Esophagus (tissue), 2 donors: ENCODE results near the gene TLR2. TPM values are rescaled to one million over a fixed set of nuclear protein-coding genes. Genes with fewer than 3 reads are reported as not detected.

Experiments
- H3K27ac ChIP-seq, 2 donors: one replicate each; pipeline ENCODE4 v1.5.1; 2013; ENCODE audit warnings: low read depth in 2 of 2, mild to moderate bottlenecking in 2 of 2, inconsistent platforms in 1 of 2, low read length in 1 of 2, moderate library complexity in 1 of 2
- H3K27me3 ChIP-seq, 2 donors: one replicate each; pipeline ENCODE4 v1.6.1; 2013; ENCODE audit warnings: low read length in 2 of 2, control low read depth in 1 of 2, mild to moderate bottlenecking in 1 of 2; ENCODE audit not compliant: insufficient read depth in 2 of 2, control insufficient read depth in 1 of 2
- H3K36me3 ChIP-seq, 2 donors: one replicate each; pipeline ENCODE4 v1.6.1; 2013; ENCODE audit warnings: low read length in 1 of 2; ENCODE audit not compliant: control insufficient read depth in 2 of 2, insufficient read depth in 2 of 2
- H3K4me1 ChIP-seq, 2 donors: one replicate each; pipeline ENCODE4 v1.6.1; 2013; ENCODE audit warnings: low read length in 1 of 2; ENCODE audit not compliant: control insufficient read depth in 2 of 2, insufficient read depth in 2 of 2
- H3K4me3 ChIP-seq, 2 donors: one replicate each; pipeline ENCODE4 v1.5.1; 2013; ENCODE audit warnings: low read length in 2 of 2, mild to moderate bottlenecking in 2 of 2, low read depth in 1 of 2, moderate library complexity in 1 of 2
- H3K9me3 ChIP-seq, 2 donors: one replicate each; pipeline ENCODE4 v1.6.1; 2013; ENCODE audit warnings: mild to moderate bottlenecking in 2 of 2, low read depth in 1 of 2, low read length in 1 of 2, moderate library complexity in 1 of 2; ENCODE audit not compliant: control insufficient read depth in 2 of 2, insufficient read depth in 1 of 2
- WGBS, 2 donors: extraction: QIAGEN DNeasy Blood & Tissue Kit; methylation state at CpG; one replicate each; pipeline ENCODE4 v1.1.7; 2013; 5-methylcytosine and 5-hydroxymethylcytosine counted together
- polyA plus RNA-seq, 2 donors: library from polyadenylated mRNA; stranded (reverse); fragments of 200-250 nt; gene quantifications; one replicate each; pipeline ENCODE4 v1.2.3, GENCODE V29; 2013
- donor health status: healthy with polysubstance abuse.
- donor health status: Bipolar disorder and iron deficiency.

TLR2 gene
- polyA plus RNA-seq, 2 donors: 1.6 to 1.9 TPM

DNA sequence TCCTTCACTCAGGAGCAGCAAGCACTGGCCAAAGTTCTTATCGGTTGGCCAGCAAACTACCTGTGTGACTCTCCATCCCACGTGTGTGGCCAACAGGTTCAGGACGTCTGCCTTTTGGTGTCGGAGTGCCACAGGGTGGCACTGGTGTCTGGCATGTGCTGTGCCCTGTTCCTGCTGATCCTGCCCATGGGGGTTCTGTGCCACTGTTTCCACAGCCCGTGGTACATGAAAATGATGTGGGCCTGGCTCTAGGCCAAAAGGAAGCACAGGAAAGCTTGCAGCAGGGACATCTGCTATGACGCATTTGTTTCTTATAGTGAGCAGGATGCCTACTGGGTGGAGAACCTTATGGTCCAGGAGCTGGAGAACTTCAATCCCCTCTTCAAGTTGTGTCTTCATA is 4.6 kb upstream of the TLR2 start:
- Histone ChIP-seq H3K27me3 (no peaks in the 10 kb centered on the region), H3K9me3 (peaks cover 0 to under 1% of the 10 kb centered on the region in 2 donors), H3K27ac (no peak overlapping the region), H3K4me3 (no peak overlapping the region), H3K4me1 (no peaks in the 10 kb centered on the region), H3K36me3 (no peaks in the 10 kb centered on the region)
- WGBS, 2 donors: 76 to 79% methylated on average over 6 of the region's 6 CpGs

DNA sequence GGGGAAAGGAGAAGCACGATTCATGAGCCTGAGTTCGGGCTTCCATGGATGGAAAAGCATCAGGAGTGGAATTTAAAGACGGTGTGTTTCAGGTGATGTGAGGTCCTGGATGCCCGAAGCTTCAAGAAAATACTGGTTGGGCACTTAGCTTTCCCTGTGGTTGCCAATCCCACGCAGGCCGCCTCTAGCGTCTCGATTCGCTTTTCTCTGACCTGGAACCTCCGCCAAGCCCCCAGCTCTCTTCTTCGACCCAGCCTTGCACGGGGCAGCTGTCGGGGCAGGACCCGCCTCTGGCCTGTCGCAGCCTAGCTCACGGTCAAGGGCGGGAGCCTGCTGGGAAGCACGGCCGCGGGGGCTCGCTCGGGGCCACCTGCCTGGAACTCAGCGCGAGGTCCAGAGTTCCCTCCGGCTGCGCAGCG is 308 bp upstream of the TLR2 start:
- Histone ChIP-seq H3K36me3 (peaks cover 0 to 8% of the 10 kb centered on the region in 2 donors), H3K9me3 (peaks cover 5 to 7% of the 10 kb centered on the region in 2 donors), H3K27me3 (no peaks in the 10 kb centered on the region), H3K4me3 (peak overlapping the region; percentile 50 to 62), H3K27ac (no peak overlapping the region), H3K4me1 (peaks cover 0 to 3% of the 10 kb centered on the region in 2 donors)
- WGBS, 2 donors: 7 to 10% methylated on average over 26 to 27 of the region's 27 CpGs

DNA sequence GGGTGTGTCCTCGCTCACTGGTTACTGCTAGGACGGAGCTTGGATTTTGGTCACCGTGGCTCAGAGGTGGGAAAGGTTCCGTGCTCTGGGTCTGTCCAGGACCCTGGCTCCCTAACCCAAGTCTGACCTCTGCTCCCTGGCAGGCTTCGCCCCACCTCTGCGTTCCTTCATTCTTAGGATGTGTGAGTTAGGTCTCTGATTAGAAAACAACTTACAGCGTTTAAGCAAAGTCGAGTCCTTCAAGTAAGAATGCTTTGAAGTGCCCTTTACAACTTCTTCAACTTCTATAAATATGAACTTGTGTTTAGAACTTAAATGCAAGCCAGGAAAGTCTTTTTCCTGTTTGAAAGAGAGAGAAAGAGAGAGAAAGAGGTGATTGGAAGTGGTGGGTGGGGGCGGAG is 891 bp downstream of the TLR2 start:
- peaks cover 0 to 8% of the 10 kb centered on the region in 2 donors for H3K36me3 ChIP-seq
- 15 to 22% methylated on average over 9 of the region's 9 CpGs for WGBS, 2 donors
- H3K9me3 ChIP-seq: peaks cover 5 to 9% of the 10 kb centered on the region in 2 donors
- H3K4me3 ChIP-seq: peak overlapping the region; percentile 50 to 62
- no peak overlapping the region for H3K27ac ChIP-seq
- peaks cover 0 to 3% of the 10 kb centered on the region in 2 donors for H3K4me1 ChIP-seq
- H3K27me3 ChIP-seq: no peaks in the 10 kb centered on the region

DNA sequence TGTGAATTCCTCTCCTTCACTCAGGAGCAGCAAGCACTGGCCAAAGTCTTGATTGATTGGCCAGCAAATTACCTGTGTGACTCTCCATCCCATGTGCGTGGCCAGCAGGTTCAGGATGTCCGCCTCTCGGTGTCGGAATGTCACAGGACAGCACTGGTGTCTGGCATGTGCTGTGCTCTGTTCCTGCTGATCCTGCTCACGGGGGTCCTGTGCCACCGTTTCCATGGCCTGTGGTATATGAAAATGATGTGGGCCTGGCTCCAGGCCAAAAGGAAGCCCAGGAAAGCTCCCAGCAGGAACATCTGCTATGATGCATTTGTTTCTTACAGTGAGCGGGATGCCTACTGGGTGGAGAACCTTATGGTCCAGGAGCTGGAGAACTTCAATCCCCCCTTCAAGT is 20.4 kb downstream of the TLR2 start:
- Histone ChIP-seq H3K4me1 (no peaks in the 10 kb centered on the region), H3K36me3 (no peaks in the 10 kb centered on the region), H3K27me3 (no peaks in the 10 kb centered on the region), H3K27ac (no peak overlapping the region), H3K9me3 (no peaks in the 10 kb centered on the region), H3K4me3 (no peak overlapping the region)
- WGBS, 2 donors: 89 to 92% methylated on average over 7 of the region's 7 CpGs

DNA sequence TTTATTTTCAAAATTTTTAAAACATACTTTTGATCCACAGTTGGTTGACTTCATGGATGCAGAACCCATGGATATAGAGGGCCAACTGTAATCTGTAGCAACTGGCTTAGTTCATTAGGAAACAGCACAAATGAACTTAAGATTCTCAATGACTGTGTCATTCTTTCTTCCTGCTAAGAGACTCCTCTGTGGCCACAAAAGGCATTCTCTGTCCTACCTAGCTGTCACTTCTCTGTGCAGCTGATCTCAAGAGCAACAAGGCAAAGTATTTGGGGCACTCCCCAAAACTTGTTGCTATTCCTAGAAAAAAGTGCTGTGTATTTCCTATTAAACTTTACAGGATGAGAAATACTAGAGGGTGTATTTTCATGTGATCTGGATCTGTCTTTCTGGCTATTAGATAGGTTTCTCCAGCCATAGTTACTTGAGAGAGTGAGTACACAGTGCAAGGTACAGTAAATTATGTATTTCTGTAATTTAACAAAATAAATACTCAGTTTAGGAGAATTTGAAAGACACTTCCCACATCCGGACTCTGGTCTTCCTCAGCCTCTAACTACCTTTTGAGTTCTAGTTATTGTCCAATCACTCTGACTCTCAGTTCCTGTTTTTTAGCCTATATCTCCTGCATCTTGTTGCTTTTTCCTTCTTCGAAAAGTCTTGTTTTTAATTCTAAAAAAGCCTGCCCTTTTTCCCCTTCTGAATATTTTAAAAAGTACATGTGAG is 21.8 kb downstream of the TLR2 start:
- Histone ChIP-seq H3K9me3 (no peaks in the 10 kb centered on the region), H3K27me3 (no peaks in the 10 kb centered on the region), H3K4me1 (no peaks in the 10 kb centered on the region), H3K36me3 (no peaks in the 10 kb centered on the region), H3K27ac (no peak overlapping the region), H3K4me3 (no peak overlapping the region)
- 81 to 83% methylated on average over 2 of the region's 2 CpGs for WGBS, 2 donors

DNA sequence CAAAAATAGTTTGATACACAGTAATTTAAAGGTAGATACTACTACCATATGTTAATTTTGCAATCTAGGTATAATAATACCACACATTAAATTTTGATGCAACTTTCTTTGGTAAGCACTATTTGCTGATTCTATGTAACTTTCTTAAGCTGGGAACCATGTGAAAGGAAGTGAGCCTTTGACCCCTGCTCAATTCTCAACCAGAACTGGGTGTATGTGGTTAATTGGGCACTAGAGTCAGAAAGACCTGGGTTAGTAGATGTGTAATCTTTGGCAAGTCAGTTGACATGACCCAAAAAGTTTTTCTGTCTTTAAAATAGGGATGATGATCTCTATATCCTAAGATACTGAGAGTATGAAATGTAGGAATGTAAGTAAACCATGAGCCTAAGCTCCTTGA is 22.4 kb downstream of the TLR2 start:
- Histone ChIP-seq H3K36me3 (no peaks in the 10 kb centered on the region), H3K4me1 (no peaks in the 10 kb centered on the region)

DNA sequence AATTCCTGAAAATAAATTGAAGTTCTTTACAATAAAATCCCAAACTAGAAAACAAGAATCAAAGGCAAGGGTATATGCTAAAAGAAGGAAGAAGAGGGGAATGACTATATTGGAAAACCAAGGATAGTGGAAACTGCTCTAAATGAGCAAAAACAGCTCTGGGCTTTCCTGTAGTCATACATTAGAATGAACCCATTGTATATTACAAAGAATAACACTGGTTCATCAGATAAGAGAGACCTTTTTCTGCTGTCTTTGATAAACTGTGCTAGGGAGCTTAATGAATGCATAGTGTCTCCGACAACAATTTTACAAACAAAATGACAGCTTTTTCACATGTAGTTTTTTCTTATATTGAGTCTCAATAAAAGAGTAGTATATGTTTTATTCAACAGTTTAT is 26.6 kb downstream of the TLR2 start:
- no peaks in the 10 kb centered on the region for H3K4me1 ChIP-seq
- no peak overlapping the region for H3K27ac ChIP-seq
- WGBS, 2 donors: 91 to 98% methylated on average over 1 of the region's 1 CpG
- H3K36me3 ChIP-seq: no peaks in the 10 kb centered on the region
- no peak overlapping the region for H3K4me3 ChIP-seq
- no peaks in the 10 kb centered on the region for H3K27me3 ChIP-seq
- peaks cover 0 to 2% of the 10 kb centered on the region in 2 donors for H3K9me3 ChIP-seq

More for the DNA sequence above, 22.4 kb downstream of the TLR2 start:
- Histone ChIP-seq H3K27me3 (no peaks in the 10 kb centered on the region), H3K27ac (no peak overlapping the region), H3K4me3 (no peak overlapping the region), H3K9me3 (peaks cover 0 to 2% of the 10 kb centered on the region in 2 donors)

DNA sequence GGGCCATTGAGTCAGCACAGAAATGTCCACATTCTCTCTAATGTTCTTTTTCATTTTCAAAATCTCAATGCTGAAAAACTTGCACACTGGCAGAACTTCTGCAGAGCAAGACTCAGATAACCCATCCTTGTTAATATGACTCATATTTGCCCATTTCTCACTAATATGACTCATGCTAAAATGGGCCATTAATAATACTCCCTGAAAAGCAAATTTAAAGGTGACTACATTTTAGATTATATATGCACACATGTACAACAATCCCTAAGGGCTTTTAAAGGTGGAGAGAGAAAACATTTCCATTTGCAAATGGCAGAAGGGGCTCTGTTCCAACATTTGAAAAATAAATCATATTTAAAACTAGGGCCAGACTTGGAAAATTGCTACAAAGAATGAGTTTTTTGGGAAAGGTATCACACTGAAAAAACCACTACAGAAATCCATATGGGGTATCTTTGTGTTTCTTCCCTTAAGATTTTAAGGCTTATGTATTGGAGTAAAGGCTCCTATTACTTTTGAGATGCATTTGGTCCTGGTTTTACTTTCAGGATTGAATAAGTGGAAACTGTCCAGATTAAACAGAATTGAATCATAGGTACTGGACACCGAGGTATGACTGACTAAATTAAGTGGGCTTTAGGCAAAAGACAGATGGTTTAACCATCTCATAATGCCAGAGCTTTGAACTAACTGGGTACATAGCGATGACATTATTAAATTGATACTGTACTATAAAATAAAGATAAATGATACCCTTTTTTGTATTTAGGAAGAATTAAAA is 30.0 kb downstream of the TLR2 start:
- Histone ChIP-seq H3K4me1 (no peaks in the 10 kb centered on the region), H3K9me3 (peaks cover 0 to 4% of the 10 kb centered on the region in 2 donors), H3K36me3 (no peaks in the 10 kb centered on the region), H3K4me3 (no peak overlapping the region), H3K27me3 (no peaks in the 10 kb centered on the region), H3K27ac (no peak overlapping the region)
- 60 to 72% methylated on average over 2 of the region's 2 CpGs for WGBS, 2 donors

DNA sequence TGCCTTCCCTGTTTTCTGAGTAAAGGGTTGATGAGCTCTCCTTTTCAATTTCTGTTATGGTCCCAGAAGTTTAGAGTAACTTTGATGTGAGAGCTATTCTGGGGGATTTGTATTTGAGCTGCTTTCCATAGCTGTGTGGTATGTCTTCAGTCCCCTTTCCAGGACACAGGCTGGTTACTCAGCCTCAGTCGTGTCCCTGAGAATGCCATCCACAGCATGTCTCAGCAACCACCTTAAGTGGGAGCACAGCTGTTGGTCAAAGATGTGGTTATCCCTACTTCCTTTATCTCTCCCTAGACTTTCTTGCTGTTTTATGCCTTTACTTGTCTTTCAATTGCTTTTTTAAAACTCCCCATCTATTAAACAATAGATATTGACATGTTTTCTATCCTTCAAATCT is 38.0 kb downstream of the TLR2 start:
- Histone ChIP-seq H3K27me3 (no peaks in the 10 kb centered on the region), H3K4me3 (no peak overlapping the region), H3K9me3 (peaks cover 0 to 2% of the 10 kb centered on the region in 2 donors), H3K4me1 (no peaks in the 10 kb centered on the region), H3K27ac (no peak overlapping the region), H3K36me3 (no peaks in the 10 kb centered on the region)
- WGBS, 2 donors: 59 to 65% methylated on average over 1 of the region's 1 CpG
